ENCODE results near the gene C1orf159. TPM values are rescaled to one million over a fixed set of nuclear protein-coding genes. Genes with fewer than 3 reads are reported as not detected.

C1orf159 gene
- total and polyA plus RNA-seq, 7 donors: 1.5 to 6.7 (median 3.5) TPM

- no peak overlapping the region for H3K4me3 ChIP-seq
- WGBS, 3 donors: 89 to 91% (median 90%) methylated on average over 22 to 32 of the region's 32 CpGs
- ATAC-seq: no peak
These were observed 65.3 kb downstream of the C1orf159 start for GRCh38 chr1:1050577-1051052.

GRCh38 chr1:1049318-1050165 lies 66.3 kb downstream of the C1orf159 start:
- TF ChIP-seq, protein P1, sequence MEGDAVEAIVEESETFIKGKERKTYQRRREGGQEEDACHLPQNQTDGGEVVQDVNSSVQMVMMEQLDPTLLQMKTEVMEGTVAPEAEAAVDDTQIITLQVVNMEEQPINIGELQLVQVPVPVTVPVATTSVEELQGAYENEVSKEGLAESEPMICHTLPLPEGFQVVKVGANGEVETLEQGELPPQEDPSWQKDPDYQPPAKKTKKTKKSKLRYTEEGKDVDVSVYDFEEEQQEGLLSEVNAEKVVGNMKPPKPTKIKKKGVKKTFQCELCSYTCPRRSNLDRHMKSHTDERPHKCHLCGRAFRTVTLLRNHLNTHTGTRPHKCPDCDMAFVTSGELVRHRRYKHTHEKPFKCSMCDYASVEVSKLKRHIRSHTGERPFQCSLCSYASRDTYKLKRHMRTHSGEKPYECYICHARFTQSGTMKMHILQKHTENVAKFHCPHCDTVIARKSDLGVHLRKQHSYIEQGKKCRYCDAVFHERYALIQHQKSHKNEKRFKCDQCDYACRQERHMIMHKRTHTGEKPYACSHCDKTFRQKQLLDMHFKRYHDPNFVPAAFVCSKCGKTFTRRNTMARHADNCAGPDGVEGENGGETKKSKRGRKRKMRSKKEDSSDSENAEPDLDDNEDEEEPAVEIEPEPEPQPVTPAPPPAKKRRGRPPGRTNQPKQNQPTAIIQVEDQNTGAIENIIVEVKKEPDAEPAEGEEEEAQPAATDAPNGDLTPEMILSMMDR (IDR thresholded peaks at IDR 0.05): no peak
- intact Hi-C loops (cut with DNase I): no loop called here
- 90 to 93% (median 91%) methylated on average over 47 to 57 of the region's 57 CpGs for WGBS, 3 donors

More at GRCh38 chr1:1050577-1051052, 65.3 kb downstream of the C1orf159 start:
- intact Hi-C loops (cut with DNase I): no loop called here
- Histone ChIP-seq H3K4me1 (no peaks in the 10 kb centered on the region), H3K27me3 (ENCODE audit: insufficient read depth in 3 of 3, low read length in 2 of 3) (no peaks in the 10 kb centered on the region), H3K27ac (no peak overlapping the region), H3K36me3 (ENCODE audit: insufficient read depth in 1 of 2, low read depth in 1 of 2) (no peaks in the 10 kb centered on the region), H3K9me3 (no peaks in the 10 kb centered on the region)
- DNase-seq: no peak
- TF ChIP-seq, protein P1 (IDR thresholded peaks at IDR 0.05): no peak

GRCh38 chr1:1048765-1049164 lies 67.1 kb downstream of the C1orf159 start:
- ATAC-seq (no peak), DNase-seq (no peak)
- intact Hi-C loops (cut with DNase I): no loop called here
- Histone ChIP-seq H3K9me3 (no peaks in the 10 kb centered on the region), H3K27me3 (ENCODE audit: insufficient read depth in 3 of 3, low read length in 2 of 3) (no peaks in the 10 kb centered on the region), H3K4me1 (no peaks in the 10 kb centered on the region), H3K36me3 (ENCODE audit: insufficient read depth in 1 of 2, low read depth in 1 of 2) (no peaks in the 10 kb centered on the region), H3K4me3 (no peak overlapping the region), H3K27ac (no peak overlapping the region)
- 83 to 97% (median 87%) methylated on average over 17 to 28 of the region's 28 CpGs for WGBS, 3 donors
- TF ChIP-seq, protein P1 (IDR thresholded peaks at IDR 0.05): no peak

More at GRCh38 chr1:1049318-1050165, 66.3 kb downstream of the C1orf159 start:
- Histone ChIP-seq H3K9me3 (no peaks in the 10 kb centered on the region), H3K36me3 (ENCODE audit: insufficient read depth in 1 of 2, low read depth in 1 of 2) (no peaks in the 10 kb centered on the region), H3K4me3 (no peak overlapping the region), H3K27ac (no peak overlapping the region), H3K27me3 (ENCODE audit: insufficient read depth in 3 of 3, low read length in 2 of 3) (no peaks in the 10 kb centered on the region), H3K4me1 (no peaks in the 10 kb centered on the region)
- no peak for ATAC-seq
- no peak for DNase-seq

- DNase-seq: no peak
- Histone ChIP-seq H3K36me3 (ENCODE audit: insufficient read depth in 1 of 2, low read depth in 1 of 2) (no peaks in the 10 kb centered on the region), H3K9me3 (no peaks in the 10 kb centered on the region), H3K4me3 (no peak overlapping the region), H3K27ac (no peak overlapping the region), H3K27me3 (ENCODE audit: insufficient read depth in 3 of 3, low read length in 2 of 3) (no peaks in the 10 kb centered on the region), H3K4me1 (no peaks in the 10 kb centered on the region)
- TF ChIP-seq, protein P1 (IDR thresholded peaks at IDR 0.05): no peak
- intact Hi-C loops (cut with DNase I): no loop called here
- ATAC-seq: no peak
- WGBS, 3 donors: 88 to 92% (median 89%) methylated on average over 21 to 25 of the region's 25 CpGs
These were observed 67.9 kb downstream of the C1orf159 start for GRCh38 chr1:1047963-1048362.
